GM19240 (cell line): ENCODE data around the gene BCL11A.
"Not testable (repeated sequence)": the region's sequence is repeated elsewhere in the genome, so short reads cannot be mapped to it uniquely, and the experiment has no call there.

Source experiments
- DNase-seq: peaks from one replicate; pipeline ENCODE4 v3.0.0; 2011; ENCODE audit warnings: low spot score; ENCODE audit not compliant: insufficient read length

BCL11A gene

DNA sequence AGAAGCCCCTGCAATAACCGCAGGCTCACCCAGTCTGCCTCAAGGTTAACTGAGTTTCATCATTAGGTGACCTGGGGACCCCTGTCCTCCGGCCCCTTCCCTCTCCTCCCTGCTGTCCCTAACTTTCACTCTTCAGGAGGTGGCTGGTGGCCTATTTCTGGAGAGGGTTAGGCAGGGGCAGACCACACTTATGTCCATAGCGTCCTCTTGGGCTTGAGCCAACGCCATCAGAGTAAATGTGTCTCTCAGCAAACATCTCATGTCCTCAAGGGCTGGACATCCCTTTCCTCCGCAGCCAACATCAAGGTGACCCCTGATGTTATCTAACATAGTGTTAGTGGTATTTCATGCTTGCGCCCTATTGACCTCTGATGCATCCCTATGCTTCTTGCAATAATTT is 114.8 kb downstream of the BCL11A start:
- DNase-seq, result no peak

DNA sequence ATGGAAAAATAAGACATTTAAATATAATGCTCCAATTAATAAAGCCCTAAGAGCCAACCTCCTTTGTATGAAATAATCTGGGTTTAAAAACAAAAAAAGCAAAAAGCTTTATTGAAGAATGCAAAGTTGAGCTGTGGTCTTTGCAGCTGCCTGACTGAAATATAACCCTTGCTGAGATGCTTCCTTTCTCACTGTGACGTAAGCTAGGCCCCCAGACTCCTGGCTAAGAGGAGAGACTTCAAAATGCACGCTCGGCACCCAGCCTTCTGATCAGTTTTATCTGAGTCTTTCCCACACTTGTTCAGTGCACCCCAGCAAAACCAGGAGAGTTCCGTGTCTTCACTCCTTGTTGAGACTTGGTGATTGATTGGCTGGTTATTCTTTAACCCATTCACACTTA is 115.3 kb downstream of the BCL11A start:
- DNase-seq, result no peak

DNA sequence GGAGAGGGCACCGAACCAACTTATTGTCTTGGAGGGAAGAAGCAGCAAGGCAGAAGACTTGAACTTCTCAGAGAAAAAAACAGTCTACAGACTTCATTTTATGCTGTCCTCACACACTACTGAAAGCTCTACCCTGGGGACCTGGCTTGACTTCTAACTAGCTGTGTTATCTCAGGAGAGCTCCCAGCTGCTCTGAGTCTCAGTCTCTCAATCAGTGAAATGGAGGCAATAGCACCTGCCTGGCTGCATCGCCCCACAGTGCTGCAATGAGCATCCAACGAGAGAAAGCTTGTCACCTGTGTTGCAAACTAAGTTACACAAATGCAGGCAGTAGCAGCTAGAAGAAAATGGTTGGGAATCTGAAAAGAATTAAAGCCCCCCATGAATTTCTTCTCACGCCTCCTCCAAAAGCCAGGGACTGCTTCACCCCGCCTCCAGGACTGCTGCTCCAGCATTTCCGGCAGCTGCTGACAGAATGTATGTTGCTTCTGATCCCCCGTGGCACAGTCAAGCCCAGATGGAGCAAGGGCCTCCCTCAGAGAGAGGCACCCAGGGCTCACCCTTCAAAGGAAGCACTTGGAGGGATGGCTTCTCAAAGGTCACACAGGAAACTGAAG is 116.3 kb downstream of the BCL11A start:
- DNase-seq, result no peak

DNA sequence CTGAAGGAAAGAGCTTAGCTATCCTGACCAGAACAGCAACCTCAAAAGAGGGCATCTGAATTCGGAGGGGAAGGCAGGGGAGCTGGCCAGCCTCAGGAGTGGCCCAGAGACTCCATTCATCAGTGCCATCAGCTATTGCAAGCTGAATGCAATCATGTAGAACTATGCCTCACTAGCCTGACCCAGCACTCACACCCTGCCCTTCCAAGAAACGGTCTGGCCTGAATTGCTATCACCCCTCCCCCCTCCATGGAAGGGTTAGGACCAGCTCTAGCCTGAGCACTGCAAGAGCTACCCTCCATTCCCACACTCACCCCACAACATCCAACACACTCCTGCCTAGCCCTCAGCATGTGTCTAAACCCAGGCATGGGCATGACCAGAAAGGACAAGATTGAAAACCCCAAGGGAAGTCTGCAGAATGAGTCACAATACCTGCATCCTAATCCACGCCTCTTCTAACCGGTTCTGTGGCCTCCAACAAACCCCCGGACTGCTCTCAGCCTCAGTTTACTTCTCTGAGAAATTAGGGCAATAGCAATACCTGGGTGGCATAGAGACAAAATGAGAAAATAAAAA is 120.3 kb downstream of the BCL11A start:
- DNase-seq, result no peak

DNA sequence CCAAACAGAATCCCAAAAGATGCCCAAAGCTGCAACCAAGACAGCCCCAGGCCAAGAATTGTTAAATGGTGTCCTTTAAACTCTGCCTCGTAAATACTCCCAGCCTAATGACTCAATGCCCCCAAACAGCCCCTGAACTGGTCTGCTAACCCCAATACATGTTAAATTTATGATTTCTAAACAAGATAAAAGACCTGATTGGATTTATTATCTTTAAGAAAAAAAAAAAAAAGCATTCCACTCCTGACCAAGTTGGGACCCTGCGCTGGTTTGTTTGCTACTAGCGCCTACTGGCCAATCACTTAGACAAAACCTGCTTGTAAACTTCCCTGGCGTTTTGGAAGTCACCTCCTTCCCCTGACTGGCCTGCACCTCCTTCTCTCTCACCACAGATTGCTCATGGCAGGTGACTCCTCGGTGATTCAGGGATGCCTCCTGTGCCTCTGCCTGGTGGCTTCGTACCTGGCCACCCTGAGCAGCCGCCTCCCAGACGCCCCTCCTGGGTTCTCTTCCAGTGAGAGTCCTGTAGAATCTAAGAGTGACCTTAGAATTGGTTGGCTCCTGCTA is 121.3 kb downstream of the BCL11A start:
- no peak for DNase-seq

DNA sequence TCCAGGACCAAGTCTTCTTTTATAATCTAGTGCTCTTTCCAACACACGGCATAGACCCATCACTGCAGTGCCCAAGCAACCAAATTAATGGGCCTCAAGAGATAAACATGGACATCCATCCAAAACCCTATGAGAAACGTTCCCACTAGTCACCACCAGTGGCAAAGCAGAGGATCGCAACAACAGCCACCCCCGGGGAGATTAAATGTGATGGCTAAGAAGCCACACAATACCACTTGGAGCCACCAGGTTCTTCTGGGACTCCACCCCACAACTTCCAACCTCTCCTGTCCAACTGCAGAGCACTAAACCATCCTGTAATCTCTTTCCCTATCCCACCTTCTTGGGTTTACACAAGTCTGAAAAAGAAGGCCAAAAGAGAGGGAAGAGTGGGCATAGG is 123.8 kb downstream of the BCL11A start:
- DNase-seq, result no peak

DNA sequence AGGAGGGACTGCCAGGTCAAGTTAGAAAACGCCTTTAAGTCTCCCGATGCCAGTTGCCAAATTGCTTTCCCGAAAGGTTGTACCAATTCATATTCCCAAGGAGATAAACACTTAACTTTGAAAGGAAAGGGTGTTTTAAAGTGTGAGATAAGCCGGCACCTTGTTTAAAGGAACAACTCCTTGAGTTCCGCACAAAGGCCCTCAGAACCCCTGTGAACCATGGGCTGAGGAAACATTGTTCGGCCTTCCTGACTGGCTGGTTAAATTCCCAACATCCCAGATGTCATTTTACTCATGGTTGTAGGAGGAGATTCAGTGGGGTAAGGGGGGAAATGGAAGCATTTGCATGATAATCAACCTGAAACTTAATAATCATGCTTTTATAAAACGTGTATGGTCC is 126.6 kb downstream of the BCL11A start:
- no peak for DNase-seq

DNA sequence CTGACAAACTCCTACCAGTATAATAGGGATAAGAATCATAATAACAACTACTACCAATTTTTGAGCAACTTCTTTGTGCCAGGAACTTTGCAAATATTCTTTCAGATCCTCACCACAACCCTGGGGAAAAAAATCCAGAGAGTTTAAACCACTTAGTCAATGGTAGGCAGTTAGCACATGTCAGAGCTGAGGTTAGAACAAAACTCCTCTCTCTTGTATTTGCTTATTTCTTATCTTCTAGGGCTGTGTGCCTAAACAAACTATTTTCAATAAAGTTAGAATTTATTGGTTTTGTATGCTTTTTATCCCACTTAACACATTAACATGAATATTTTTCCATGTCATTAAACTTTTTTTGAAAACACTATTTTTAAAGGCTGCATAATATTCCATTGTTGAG is 127.1 kb downstream of the BCL11A start:
- no peak for DNase-seq

DNA sequence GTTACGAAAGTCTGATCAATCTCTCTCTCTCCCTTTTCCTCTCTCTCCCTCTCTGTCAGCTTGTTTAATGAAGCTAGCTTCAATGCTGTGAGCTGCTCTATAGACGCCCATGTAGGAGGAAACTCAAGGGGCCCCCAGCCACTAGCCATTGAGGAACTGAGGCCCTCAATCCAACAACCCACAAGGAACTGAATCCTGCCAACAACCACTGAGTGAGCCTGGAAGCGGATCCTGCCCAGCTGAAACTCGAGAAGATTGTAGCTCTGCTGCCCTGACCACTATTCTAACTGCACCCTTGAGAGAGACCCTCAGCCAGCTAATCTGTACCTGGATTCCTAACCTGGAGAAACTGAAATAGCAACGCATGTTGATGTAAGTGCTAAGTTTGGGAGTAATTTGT is 129.2 kb downstream of the BCL11A start:
- no peak for DNase-seq

DNA sequence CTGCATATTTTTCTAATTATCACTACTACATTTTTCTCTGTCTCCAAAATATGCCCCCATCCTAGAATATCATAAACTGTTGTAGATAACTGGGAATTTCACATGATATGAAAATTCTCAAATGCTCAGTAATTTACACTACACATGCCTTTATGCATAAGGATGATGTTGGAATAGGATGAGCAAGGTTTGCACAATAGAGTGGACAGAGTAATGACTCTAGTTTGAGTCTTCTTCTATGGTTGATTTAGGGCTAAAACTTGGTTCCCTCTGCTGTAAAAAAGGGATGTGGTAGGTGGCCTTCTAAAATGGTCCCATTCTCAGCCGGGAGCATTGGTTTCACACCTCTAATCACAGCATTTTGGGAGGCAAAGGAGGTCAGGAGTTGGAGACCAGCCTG is 129.9 kb downstream of the BCL11A start:
- DNase-seq, result no peak

DNA sequence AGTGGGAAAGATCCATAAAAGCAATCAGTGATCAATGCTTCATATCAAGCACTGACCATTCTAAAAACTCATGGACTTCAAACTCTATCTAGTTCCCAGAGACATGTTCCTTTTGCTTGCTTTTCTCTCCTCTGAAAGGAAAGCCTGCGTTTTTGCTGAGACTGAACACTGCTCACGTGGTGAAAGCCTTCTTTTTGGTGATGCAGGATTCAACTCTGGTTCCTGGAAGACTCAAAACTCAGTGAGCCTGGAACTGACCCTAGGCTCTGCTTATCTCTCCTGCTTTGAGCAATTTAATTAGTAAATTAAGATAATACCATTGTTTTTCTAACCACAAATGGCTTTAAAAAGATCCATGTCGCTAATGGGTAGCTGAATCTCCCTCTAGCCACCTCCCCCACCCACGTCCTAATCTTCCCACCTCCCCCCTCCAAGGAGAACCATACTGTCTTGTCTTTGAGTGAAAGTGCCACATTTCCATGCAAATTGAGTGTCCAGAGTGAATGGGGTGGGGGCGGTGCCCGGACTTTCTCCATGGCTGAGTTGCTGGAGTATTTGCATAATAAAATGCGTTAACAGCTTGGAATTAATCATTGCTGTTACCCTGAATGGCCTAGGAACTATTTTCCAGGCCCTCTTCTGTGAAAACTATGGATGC is 130.5 kb downstream of the BCL11A start:
- no peak for DNase-seq

DNA sequence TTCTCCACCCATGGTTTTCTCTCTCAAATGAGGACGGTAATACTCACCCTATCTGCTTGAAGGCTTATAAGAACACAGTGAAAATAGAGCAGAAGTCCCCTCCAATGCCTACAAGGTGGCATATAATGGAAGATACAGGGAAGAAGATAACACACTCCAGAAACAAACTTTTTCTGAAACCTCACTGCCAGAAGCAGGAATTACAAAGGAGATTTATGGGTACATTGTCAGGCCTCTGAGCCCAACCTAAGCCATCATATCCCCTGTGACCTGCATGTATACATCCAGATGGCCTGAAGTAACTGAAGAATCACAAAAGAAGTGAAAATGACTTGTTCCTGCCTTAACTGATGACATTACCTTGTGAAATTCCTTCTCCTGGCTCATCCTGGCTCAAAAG is 136.2 kb downstream of the BCL11A start:
- not testable (repeated sequence) for DNase-seq

DNA sequence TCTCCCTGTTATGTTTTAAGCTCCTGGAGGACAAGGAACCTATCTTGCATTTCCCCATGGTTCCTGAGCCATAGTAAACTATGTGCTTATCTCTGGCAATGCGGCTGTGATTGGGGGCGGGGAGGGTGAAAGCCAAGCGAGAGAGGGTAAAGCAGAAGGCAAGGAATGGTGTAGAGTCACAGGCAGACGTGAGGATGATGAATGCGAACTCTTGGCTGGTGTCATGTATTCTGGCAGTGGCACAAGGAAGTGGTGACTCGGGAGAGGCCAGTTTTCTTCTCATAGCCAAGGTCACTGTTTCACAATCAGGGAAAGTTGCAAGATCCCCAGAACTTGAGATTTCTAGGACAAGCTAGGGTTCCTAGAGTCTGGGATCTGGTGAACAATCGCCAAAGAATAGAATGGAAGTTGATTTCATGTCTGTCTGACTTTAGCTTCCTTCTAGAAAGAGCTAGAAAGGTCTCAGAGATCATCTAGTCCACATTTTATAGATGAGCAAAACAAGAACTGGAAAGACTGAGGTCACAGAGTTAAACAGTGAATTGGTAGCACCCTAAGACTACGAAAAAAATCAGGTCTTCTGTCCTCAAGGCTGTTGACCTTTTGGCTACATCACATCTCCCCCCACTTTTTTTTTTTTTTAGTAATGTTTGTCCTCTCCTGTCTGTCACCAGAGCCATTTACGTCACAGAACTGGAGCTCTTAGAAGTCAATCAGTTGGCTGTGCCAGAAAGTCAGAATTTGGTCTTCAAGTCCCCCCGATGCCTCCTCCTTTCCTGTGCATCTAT is 137.0 kb downstream of the BCL11A start:
- no peak for DNase-seq

DNA sequence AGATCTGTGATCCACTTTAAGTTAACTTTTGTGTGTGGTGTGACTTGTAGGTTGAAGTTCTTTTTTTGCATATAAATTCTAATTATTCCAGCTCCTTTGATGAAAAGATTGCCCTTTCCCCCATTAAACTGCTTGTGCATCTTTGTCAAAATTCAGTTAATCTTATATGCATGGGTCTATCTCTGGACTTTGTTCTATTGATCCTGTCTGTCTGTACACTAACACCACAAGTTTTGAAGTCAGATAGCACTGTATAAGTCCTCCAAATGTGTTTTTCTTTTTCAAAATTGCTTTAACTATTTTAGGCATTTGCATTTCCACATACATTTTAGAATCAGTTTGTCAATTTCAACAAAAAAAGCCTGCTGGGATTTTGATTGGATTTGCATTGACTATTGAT is 137.6 kb downstream of the BCL11A start:
- no peak for DNase-seq

DNA sequence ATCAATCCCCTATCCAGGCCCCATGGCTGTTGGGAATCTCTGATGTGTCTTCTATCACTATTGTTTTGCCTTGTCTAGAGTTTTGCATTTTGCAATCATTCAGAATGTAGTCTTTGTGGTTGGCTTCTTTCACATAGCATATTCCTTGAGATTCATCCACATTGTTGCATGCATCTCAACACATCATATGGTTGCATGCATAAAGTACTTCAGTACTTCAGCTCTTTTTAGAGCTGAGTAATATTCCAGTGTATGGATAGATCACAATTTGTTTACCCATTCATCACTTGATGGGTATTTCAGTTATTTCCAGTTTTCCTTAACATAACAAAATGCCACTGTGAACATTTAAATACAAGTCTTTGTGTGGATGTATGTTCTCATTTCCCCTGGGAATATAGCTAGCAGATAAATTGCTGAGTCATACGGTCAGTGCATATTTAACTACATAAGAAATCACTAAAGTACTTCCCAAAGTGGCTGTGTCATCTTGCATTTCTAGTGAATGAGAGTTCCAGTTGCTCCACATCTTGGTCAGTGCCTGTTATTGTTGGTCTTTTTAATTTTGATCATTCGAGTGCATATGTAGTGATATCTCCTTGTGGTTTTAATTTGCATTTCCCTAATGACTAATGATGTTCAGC is 138.8 kb downstream of the BCL11A start:
- no peak for DNase-seq

DNA sequence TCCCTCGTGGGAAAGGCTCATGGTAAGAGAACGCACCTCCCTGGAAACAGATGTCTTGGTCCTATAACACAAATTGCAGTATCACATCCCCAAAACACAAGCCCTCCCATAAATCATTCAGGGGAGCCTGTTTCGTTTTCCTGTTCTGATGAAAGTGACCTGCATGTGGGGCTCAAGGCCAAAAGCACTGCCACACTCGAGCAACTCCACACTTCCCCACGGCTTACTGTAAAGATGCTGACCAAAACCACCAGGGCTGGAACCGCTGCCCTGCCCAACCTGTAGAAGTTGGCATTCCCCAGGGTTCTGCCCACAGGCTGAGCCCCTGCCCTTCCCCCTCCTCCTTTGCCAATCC is 139.7 kb downstream of the BCL11A start:
- no peak for DNase-seq

DNA sequence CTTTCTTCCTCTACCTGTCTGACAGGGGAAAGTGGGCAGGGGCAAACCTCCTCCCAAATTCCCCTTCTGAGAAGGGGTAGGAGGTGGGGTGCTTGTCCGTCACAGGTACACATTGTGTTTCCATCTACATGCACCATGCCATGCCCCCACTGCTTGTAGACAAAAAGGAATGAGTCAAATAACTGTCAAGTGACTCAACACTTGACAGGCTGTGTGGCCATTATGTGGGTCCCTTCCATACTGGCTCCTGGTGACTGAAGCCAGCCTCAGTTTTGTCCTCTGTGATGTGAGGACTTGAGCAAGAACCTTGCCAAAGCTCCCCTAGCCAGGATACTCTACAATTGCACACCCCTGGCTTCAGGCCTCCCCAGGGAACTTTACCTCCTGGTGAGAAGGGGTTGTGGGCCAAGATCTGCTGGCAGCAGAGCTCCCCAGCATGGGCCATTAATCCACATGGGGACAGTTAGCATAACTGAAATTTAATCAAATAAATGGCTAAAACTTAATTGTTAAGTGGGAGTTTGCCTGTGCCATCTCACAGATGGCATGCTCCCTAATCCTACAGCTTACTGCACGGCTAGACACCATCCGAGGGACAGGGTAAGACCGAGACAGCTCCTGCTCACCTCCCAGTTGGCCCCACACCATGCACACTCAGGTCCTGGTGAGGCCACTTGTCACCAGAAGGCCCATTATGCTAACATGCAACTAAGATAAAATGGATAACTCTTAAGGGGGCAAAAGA is 140.2 kb downstream of the BCL11A start:
- no peak for DNase-seq

DNA sequence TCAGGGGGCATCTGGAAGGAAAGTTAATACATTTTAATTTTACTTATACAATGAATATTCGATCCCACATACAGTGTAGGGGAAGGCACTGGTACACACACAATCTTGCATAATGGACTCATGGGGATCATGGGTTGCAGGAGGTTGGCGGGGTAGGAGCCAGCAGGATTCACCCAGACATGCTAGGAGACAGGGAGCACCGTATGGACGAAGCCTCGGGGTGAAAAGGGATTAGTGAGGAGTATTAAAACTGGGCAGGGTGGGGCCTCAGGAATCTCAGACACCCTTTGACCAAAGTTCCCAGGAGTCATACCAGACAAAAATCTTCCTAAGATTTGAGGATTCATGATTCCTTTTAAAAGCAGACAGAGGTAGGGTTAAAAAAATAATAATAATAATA is 140.8 kb downstream of the BCL11A start:
- DNase-seq, result no peak

DNA sequence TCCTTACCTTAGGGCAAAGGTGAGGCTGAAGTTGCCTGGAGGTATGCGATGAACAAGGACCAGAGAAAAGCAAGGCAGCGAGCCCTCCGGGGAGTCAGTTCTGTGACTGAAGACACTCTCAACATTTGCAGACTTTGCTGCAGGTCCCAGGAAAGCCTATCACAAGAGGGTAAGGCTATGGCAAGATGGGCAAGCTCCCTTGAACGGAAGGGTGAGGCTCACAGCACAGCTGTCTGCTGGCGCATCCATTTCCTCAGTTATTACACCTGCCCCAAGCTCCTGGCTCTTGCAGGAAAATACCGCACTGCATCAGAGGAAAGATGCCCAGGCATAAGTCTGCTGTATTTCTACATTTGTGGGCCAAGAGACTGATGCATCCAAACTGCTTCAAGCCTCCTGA is 141.4 kb downstream of the BCL11A start:
- DNase-seq, result no peak

DNA sequence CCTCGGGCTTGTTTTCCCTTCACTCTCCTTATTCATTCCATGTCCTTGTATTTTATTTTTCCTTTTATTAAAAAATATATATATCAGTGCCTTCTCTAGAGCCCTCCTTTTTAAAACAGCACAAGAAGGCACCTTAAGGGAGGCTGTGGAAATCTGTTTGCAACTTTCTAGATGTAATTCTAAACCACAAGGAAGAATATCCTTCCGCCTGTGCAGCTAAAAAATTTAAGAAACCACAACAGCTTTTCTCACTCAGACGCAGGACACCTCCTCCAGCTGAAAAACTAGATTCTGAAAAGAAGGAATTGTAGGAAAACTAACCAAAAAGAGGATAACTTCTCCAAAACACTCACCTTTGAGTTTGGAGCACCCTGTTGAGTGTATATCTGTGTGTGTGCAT is 142.2 kb downstream of the BCL11A start:
- DNase-seq, result no peak
